Panc1 (cell line): ENCODE data around the gene CCM2. TPM values are rescaled to one million over a fixed set of nuclear protein-coding genes. Genes with fewer than 3 reads are reported as not detected.
A peak's percentile ranks its signal among the peaks of the same experiment; 100 is the strongest.

Experiments used
- ATAC-seq: fragments of 200-7000 bp; cut with Tn5 transposase; 2 replicates; pipeline ENCODE4 v1.9.1; 2020; ENCODE audit warnings: mild to moderate bottlenecking, moderate library complexity
- BruUV-seq: library from RNA; stranded (reverse); fragments of 400-500 nt; replicated peaks from 2 replicates; lab custom pipeline; 2021; lab: Mats Ljungman, UMichigan
- CTCF ChIA-PET: fragments of 300-600 bp; sonication (Branson Sonifier 250); formaldehyde crosslinking; loops from one replicate; lab custom pipeline; 2022; ENCODE audit warnings: antibody characterized with exemption; lab: Charles Lee
- POLR2A ChIA-PET: fragments of 300-600 bp; sonication (Branson Sonifier 250); formaldehyde crosslinking; loops from one replicate; lab custom pipeline; 2022; ENCODE audit warnings: antibody characterized with exemption; lab: Charles Lee
- DNase-seq: peaks from one replicate; pipeline ENCODE4 v3.0.0-alpha.2; 2010; ENCODE audit warnings: low read depth, low spot score
- H3K27ac ChIP-seq: 2 replicates; pipeline ENCODE4 v1.5.1; 2011; ENCODE audit warnings: mild to moderate bottlenecking, low read length, inconsistent platforms
- H3K27me3 ChIP-seq: fragments of 200-500 bp; sonication (Bioruptor generic); 2 replicates; pipeline ENCODE4 v1.6.0; 2014; ENCODE audit warnings: low read length, inconsistent platforms; ENCODE audit not compliant: control insufficient read depth, insufficient read depth
- H3K36me3 ChIP-seq: fragments of 200-500 bp; sonication (Bioruptor generic); 2 replicates; pipeline ENCODE4 v1.5.1; 2014; ENCODE audit warnings: inconsistent platforms, mild to moderate bottlenecking, low read length, moderate library complexity; ENCODE audit not compliant: control insufficient read depth, insufficient read depth
- H3K4me1 ChIP-seq: 2 replicates; pipeline ENCODE4 v1.5.1; 2011; ENCODE audit warnings: inconsistent platforms, mild to moderate bottlenecking, low read length, moderate library complexity; ENCODE audit not compliant: control insufficient read depth, insufficient read depth
- H3K4me3 ChIP-seq, 2 experiments: 2 replicates each; pipeline ENCODE4 v1.5.1; 2011 to 2012; ENCODE audit warnings: low read depth in 2 of 2, low read length in 2 of 2, mild to moderate bottlenecking in 2 of 2, inconsistent platforms in 1 of 2, moderate library complexity in 1 of 2
- H3K9me3 ChIP-seq: fragments of 200-500 bp; sonication (Bioruptor generic); 2 replicates; pipeline ENCODE4 v1.5.1; 2014; ENCODE audit warnings: low read depth, mild to moderate bottlenecking, inconsistent platforms, low read length, moderate library complexity; ENCODE audit not compliant: control insufficient read depth, insufficient read depth
- POLR2AphosphoS5 ChIP-seq: IDR thresholded peaks from 2 replicates; pipeline ENCODE4 v1.6.1; 2012; ENCODE audit warnings: mild to moderate bottlenecking, low read depth, low read length, moderate library complexity
- SIN3A ChIP-seq: IDR thresholded peaks from 2 replicates; pipeline ENCODE4 v1.6.1; 2012; ENCODE audit warnings: low read depth, mild to moderate bottlenecking, low read length, moderate library complexity, borderline replicate concordance; ENCODE audit not compliant: insufficient read depth
- TCF7L2 ChIP-seq: IDR thresholded peaks from 2 replicates; pipeline ENCODE4 v1.6.1; 2011; ENCODE audit warnings: mild to moderate bottlenecking, low read depth, low read length, inconsistent platforms
- in situ Hi-C: cut with HindIII; loops from 2 replicates; pipeline ENCODE4 v1.10.0; 2016; ENCODE audit warnings: low sequenced_read_pairs, low pct_unique_long_range_greater_than_20kb
- intact Hi-C: fragments of 100-400 bp; cut with micrococcal nuclease; formaldehyde crosslinking; loops from one replicate; pipeline ENCODE4 v1.10.0; 2022; ENCODE audit not compliant: unreplicated experiment
- total RNA-seq: library from RNA; stranded (reverse); gene quantifications from one replicate; pipeline ENCODE4 v1.2.1, GENCODE V29; 2021; ENCODE audit not compliant: unreplicated experiment
- TF ChIP-seq, protein P1 (sequence below), 2 experiments: IDR thresholded peaks; 2 replicates each; pipeline ENCODE4 v1.6.1; 2011 to 2012; ENCODE audit warnings: low read depth in 2 of 2, control low read depth in 1 of 2, low read length in 1 of 2, mild to moderate bottlenecking in 1 of 2, moderate library complexity in 1 of 2; ENCODE audit not compliant: insufficient read depth in 1 of 2
- TF ChIP-seq, protein P2 (sequence below): fragments of 450-650 bp; IDR thresholded peaks from 2 replicates; pipeline ENCODE4 v1.5.1; 2017; ENCODE audit warnings: mild to moderate bottlenecking

CCM2 gene
- total RNA-seq, 1 experiment from 2014 or later: 97.1 TPM

DNA sequence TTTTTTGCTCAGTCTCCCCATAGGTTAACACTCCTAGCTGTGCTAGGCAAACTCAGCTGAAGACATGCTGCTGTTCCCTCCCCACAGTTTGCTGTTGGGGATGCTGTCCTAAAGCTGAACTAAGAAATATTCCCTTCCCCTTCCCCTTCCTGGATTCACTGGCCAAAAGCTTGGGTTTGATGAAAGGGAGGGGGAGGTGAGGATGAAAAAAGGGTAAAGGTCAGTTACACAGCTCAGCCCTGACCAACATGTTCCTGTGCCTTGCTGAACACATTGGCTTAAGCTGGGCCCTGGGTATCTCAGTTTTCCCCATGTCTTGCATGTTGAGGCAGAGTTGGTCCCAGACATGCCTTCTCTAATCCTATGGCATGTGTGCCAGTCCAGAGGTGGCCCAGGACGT lies 15.3 kb downstream of the CCM2 start:
- BruUV-seq: TSS peak; percentile 4
- no peaks in the 10 kb centered on the region for H3K36me3 ChIP-seq
- ChIA-PET CTCF (no interaction called here), POLR2A (interaction anchor here (0.7 to 0.9 kb wide), 2 partner anchors 15 to 181 kb away, joined by 3 to 4 read pairs; no protein-coding TSS in a partner anchor)
- TF ChIP-seq POLR2AphosphoS5: no peak
- no peak for TF ChIP-seq TCF7L2
- TF ChIP-seq, protein P1, sequence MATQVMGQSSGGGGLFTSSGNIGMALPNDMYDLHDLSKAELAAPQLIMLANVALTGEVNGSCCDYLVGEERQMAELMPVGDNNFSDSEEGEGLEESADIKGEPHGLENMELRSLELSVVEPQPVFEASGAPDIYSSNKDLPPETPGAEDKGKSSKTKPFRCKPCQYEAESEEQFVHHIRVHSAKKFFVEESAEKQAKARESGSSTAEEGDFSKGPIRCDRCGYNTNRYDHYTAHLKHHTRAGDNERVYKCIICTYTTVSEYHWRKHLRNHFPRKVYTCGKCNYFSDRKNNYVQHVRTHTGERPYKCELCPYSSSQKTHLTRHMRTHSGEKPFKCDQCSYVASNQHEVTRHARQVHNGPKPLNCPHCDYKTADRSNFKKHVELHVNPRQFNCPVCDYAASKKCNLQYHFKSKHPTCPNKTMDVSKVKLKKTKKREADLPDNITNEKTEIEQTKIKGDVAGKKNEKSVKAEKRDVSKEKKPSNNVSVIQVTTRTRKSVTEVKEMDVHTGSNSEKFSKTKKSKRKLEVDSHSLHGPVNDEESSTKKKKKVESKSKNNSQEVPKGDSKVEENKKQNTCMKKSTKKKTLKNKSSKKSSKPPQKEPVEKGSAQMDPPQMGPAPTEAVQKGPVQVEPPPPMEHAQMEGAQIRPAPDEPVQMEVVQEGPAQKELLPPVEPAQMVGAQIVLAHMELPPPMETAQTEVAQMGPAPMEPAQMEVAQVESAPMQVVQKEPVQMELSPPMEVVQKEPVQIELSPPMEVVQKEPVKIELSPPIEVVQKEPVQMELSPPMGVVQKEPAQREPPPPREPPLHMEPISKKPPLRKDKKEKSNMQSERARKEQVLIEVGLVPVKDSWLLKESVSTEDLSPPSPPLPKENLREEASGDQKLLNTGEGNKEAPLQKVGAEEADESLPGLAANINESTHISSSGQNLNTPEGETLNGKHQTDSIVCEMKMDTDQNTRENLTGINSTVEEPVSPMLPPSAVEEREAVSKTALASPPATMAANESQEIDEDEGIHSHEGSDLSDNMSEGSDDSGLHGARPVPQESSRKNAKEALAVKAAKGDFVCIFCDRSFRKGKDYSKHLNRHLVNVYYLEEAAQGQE (IDR thresholded peaks at IDR 0.05; ENCODE audit: insufficient read depth in 1 of 2, low read depth in 2 of 2, low read length in 1 of 2): no peak
- TF ChIP-seq, protein P2, sequence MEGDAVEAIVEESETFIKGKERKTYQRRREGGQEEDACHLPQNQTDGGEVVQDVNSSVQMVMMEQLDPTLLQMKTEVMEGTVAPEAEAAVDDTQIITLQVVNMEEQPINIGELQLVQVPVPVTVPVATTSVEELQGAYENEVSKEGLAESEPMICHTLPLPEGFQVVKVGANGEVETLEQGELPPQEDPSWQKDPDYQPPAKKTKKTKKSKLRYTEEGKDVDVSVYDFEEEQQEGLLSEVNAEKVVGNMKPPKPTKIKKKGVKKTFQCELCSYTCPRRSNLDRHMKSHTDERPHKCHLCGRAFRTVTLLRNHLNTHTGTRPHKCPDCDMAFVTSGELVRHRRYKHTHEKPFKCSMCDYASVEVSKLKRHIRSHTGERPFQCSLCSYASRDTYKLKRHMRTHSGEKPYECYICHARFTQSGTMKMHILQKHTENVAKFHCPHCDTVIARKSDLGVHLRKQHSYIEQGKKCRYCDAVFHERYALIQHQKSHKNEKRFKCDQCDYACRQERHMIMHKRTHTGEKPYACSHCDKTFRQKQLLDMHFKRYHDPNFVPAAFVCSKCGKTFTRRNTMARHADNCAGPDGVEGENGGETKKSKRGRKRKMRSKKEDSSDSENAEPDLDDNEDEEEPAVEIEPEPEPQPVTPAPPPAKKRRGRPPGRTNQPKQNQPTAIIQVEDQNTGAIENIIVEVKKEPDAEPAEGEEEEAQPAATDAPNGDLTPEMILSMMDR: no peak
- no peak for TF ChIP-seq SIN3A
- H3K4me1 ChIP-seq: no peaks in the 10 kb centered on the region
- no peak overlapping the region for H3K27ac ChIP-seq
- in situ Hi-C loops (no loop called here), intact Hi-C loops (no loop called here)
- H3K4me3 ChIP-seq: no peak overlapping the region
- ATAC-seq: peak; percentile 44; the same call in 1 of the 2 replicates
- no peaks in the 10 kb centered on the region for H3K27me3 ChIP-seq
- DNase-seq: no peak
- no peaks in the 10 kb centered on the region for H3K9me3 ChIP-seq

DNA sequence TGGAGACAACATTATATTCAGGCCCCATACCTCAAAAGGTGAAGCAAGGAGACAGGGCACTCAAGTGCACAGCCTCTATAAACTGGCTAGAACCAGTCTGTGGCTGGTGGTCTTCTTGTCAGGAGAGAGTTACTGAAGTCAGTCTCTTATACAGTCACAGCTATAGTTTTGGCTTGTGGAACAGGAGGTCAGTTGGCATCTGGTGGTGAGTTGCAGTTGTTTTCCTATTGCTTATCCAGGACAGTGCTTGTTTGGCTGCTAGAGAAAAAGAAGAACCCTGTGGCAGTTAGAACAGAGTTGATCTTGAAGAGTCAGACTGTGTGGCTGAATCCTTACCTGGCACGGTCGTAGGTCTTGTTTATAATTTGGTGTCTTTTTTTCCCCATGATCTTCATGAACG lies 17.3 kb downstream of the CCM2 start:
- Histone ChIP-seq H3K27me3 (no peaks in the 10 kb centered on the region), H3K4me3 (no peak overlapping the region), H3K9me3 (no peaks in the 10 kb centered on the region), H3K36me3 (no peaks in the 10 kb centered on the region), H3K27ac (no peak overlapping the region), H3K4me1 (no peaks in the 10 kb centered on the region)
- BruUV-seq: no TSS peak
- CTCF ChIA-PET: no interaction called here
- TF ChIP-seq TCF7L2 (no peak), POLR2AphosphoS5 (no peak), SIN3A (no peak)
- TF ChIP-seq, protein P2: no peak
- TF ChIP-seq, protein P1 (IDR thresholded peaks at IDR 0.05; ENCODE audit: insufficient read depth in 1 of 2, low read depth in 2 of 2, low read length in 1 of 2): no peak
- POLR2A ChIA-PET: no interaction called here
- in situ Hi-C loops (no loop called here), intact Hi-C loops (no loop called here)
- DNase-seq (no peak), ATAC-seq (no peak)
